Measurements from ENCODE around the gene HNRNPAB.
"Not testable (repeated sequence)": the region's sequence is repeated elsewhere in the genome, so short reads cannot be mapped to it uniquely, and the experiment has no call there.

Gene HNRNPAB

GRCh38 chr5:178227138-178227659 is 22.9 kb downstream of the HNRNPAB start:
- no peak for DNase-seq (ENCODE audit: low spot score)
- in situ Hi-C loops (cut with MboI; ENCODE audit: low sequenced_read_pairs, unreplicated experiment), result no loop called here
- TF ChIP-seq CTCF (IDR thresholded peaks at IDR 0.05; ENCODE audit: borderline replicate concordance, control extremely low read depth, extremely low read depth, insufficient read depth, missing control alignments), result no peak

GRCh38 chr5:178227929-178228328 is 23.6 kb downstream of the HNRNPAB start:
- in situ Hi-C loops (cut with MboI; ENCODE audit: low sequenced_read_pairs, unreplicated experiment), result no loop called here
- TF ChIP-seq CTCF (IDR thresholded peaks at IDR 0.05; ENCODE audit: borderline replicate concordance, control extremely low read depth, extremely low read depth, insufficient read depth, missing control alignments), result no peak

GRCh38 chr5:178228609-178229008 is 24.3 kb downstream of the HNRNPAB start:
- no peak for TF ChIP-seq CTCF (IDR thresholded peaks at IDR 0.05; ENCODE audit: borderline replicate concordance, control extremely low read depth, extremely low read depth, insufficient read depth, missing control alignments)
- no peak for DNase-seq (ENCODE audit: low spot score)
- in situ Hi-C loops (cut with MboI; ENCODE audit: low sequenced_read_pairs, unreplicated experiment), result no loop called here

More at GRCh38 chr5:178227929-178228328, 23.6 kb downstream of the HNRNPAB start:
- DNase-seq (ENCODE audit: low spot score), result no peak

- in situ Hi-C loops (cut with MboI; ENCODE audit: low sequenced_read_pairs, unreplicated experiment); DNase-seq (ENCODE audit: low spot score): not testable (repeated sequence)
Measured at GRCh38 chr5:178229111-178229510, 24.8 kb downstream of the HNRNPAB start.

GRCh38 chr5:178229861-178230260 is 25.5 kb downstream of the HNRNPAB start:
- TF ChIP-seq CTCF (IDR thresholded peaks at IDR 0.05; ENCODE audit: borderline replicate concordance, control extremely low read depth, extremely low read depth, insufficient read depth, missing control alignments), result no peak
- no peak for DNase-seq (ENCODE audit: low spot score)
- in situ Hi-C loops (cut with MboI; ENCODE audit: low sequenced_read_pairs, unreplicated experiment), result no loop called here

- TF ChIP-seq CTCF (IDR thresholded peaks at IDR 0.05; ENCODE audit: borderline replicate concordance, control extremely low read depth, extremely low read depth, insufficient read depth, missing control alignments), result no peak
- in situ Hi-C loops (cut with MboI; ENCODE audit: low sequenced_read_pairs, unreplicated experiment), result no loop called here
- no peak for DNase-seq (ENCODE audit: low spot score)
Measured at GRCh38 chr5:178230879-178231538, 26.7 kb downstream of the HNRNPAB start.

GRCh38 chr5:178231539-178232123 is 27.3 kb downstream of the HNRNPAB start:
- in situ Hi-C loops (cut with MboI; ENCODE audit: low sequenced_read_pairs, unreplicated experiment), result no loop called here
- no peak for DNase-seq (ENCODE audit: low spot score)
- TF ChIP-seq CTCF (IDR thresholded peaks at IDR 0.05; ENCODE audit: borderline replicate concordance, control extremely low read depth, extremely low read depth, insufficient read depth, missing control alignments), result no peak

All from GM13976 (cell line).